ENCODE measurements around the gene RHOC.
A peak's percentile ranks its signal among the peaks of the same experiment; 100 is the strongest.

The RHOC gene

GRCh38 chr1:112703706-112704105 lies 3.2 kb downstream of the RHOC start:
- Histone ChIP-seq H3K79me2 (ENCODE audit: insufficient read depth, low read length) (peaks cover 11% of the 10 kb centered on the region), H3K9ac (ENCODE audit: low read depth, low read length) (no peak overlapping the region), H3K27me3 (ENCODE audit: insufficient read depth, low read length, poor library complexity) (peaks cover 5% of the 10 kb centered on the region), H4K20me1 (ENCODE audit: insufficient read depth, low read length) (no peaks in the 10 kb centered on the region), H3K4me2 (ENCODE audit: insufficient read depth, low read length) (peak overlapping the region; percentile 78; the same call in 1 of the 2 replicates), H3K4me3 (ENCODE audit: low read depth in 1 of 2, low read length in 2 of 2) (no peak overlapping the region), H3K27ac (ENCODE audit: low read length) (peak overlapping the region; percentile 81), H2AFZ (ENCODE audit: low read depth, low read length) (no peak overlapping the region), H3K9me3 (ENCODE audit: insufficient read depth, low read length, severe bottlenecking) (no peaks in the 10 kb centered on the region), H3K4me1 (ENCODE audit: insufficient read depth, low read length) (peaks cover 51% of the 10 kb centered on the region), H3K36me3 (ENCODE audit: insufficient read depth, low read length) (peaks cover 35% of the 10 kb centered on the region)
- no peak for ATAC-seq (ENCODE audit: insufficient read depth, low read depth)
- TF ChIP-seq EZH2 (IDR thresholded peaks at IDR 0.05; ENCODE audit: borderline replicate concordance, low read depth, low read length, severe bottlenecking) (no peak), CTCF (IDR thresholded peaks at IDR 0.05; ENCODE audit: borderline replicate concordance, extremely low read depth, low read length, poor library complexity, severe bottlenecking) (no peak)
- DNase-seq: no peak

- Histone ChIP-seq H2AFZ (ENCODE audit: low read depth, low read length) (no peak overlapping the region), H3K27ac (ENCODE audit: low read length) (peak overlapping the region; percentile 2; the same call in 1 of the 2 replicates), H3K27me3 (ENCODE audit: insufficient read depth, low read length, poor library complexity) (no peaks in the 10 kb centered on the region), H4K20me1 (ENCODE audit: insufficient read depth, low read length) (no peaks in the 10 kb centered on the region), H3K4me1 (ENCODE audit: insufficient read depth, low read length) (peaks cover 51% of the 10 kb centered on the region), H3K36me3 (ENCODE audit: insufficient read depth, low read length) (peaks cover 46% of the 10 kb centered on the region), H3K4me3 (ENCODE audit: low read depth in 1 of 2, low read length in 2 of 2) (no peak overlapping the region), H3K9me3 (ENCODE audit: insufficient read depth, low read length, severe bottlenecking) (no peaks in the 10 kb centered on the region), H3K79me2 (ENCODE audit: insufficient read depth, low read length) (peaks cover 11% of the 10 kb centered on the region), H3K9ac (ENCODE audit: low read depth, low read length) (no peak overlapping the region), H3K4me2 (ENCODE audit: insufficient read depth, low read length) (no peak overlapping the region)
- ATAC-seq (ENCODE audit: insufficient read depth, low read depth) (no peak), DNase-seq (no peak)
- no peak for TF ChIP-seq EZH2 (IDR thresholded peaks at IDR 0.05; ENCODE audit: borderline replicate concordance, low read depth, low read length, severe bottlenecking)
- TF ChIP-seq CTCF (IDR thresholded peaks at IDR 0.05; ENCODE audit: borderline replicate concordance, extremely low read depth, low read length, poor library complexity, severe bottlenecking): no peak
These were observed 4.3 kb downstream of the RHOC start for GRCh38 chr1:112702420-112703261.

GRCh38 chr1:112702067-112702395 lies 4.9 kb downstream of the RHOC start:
- TF ChIP-seq CTCF (IDR thresholded peaks at IDR 0.05; ENCODE audit: borderline replicate concordance, extremely low read depth, low read length, poor library complexity, severe bottlenecking) (no peak), EZH2 (IDR thresholded peaks at IDR 0.05; ENCODE audit: borderline replicate concordance, low read depth, low read length, severe bottlenecking) (no peak)
- Histone ChIP-seq H3K36me3 (ENCODE audit: insufficient read depth, low read length) (peaks cover 49% of the 10 kb centered on the region), H3K79me2 (ENCODE audit: insufficient read depth, low read length) (peaks cover 11% of the 10 kb centered on the region), H3K9me3 (ENCODE audit: insufficient read depth, low read length, severe bottlenecking) (no peaks in the 10 kb centered on the region), H3K4me1 (ENCODE audit: insufficient read depth, low read length) (peaks cover 48% of the 10 kb centered on the region), H3K27ac (ENCODE audit: low read length) (no peak overlapping the region), H3K9ac (ENCODE audit: low read depth, low read length) (no peak overlapping the region), H3K27me3 (ENCODE audit: insufficient read depth, low read length, poor library complexity) (no peaks in the 10 kb centered on the region), H3K4me2 (ENCODE audit: insufficient read depth, low read length) (no peak overlapping the region), H3K4me3 (ENCODE audit: low read depth in 1 of 2, low read length in 2 of 2) (no peak overlapping the region), H2AFZ (ENCODE audit: low read depth, low read length) (no peak overlapping the region), H4K20me1 (ENCODE audit: insufficient read depth, low read length) (no peaks in the 10 kb centered on the region)
- ATAC-seq (ENCODE audit: insufficient read depth, low read depth) (no peak), DNase-seq (no peak)

All from DND-41 (cell line).